ENCODE results near the gene MICU1.
"Not testable (repeated sequence)": the region's sequence is repeated elsewhere in the genome, so short reads cannot be mapped to it uniquely, and the experiment has no call there.

MICU1 gene

GRCh38 chr10:72503241-72503640 is 122.6 kb downstream of the MICU1 start:
- DNase-seq, result peak; percentile 74 to 80 (median 77)

GRCh38 chr10:72502581-72502980 is 123.3 kb downstream of the MICU1 start:
- peak; percentile 48 to 70 (median 57) for DNase-seq

GRCh38 chr10:72499701-72500100 is 126.2 kb downstream of the MICU1 start:
- DNase-seq, result peak in 1 of 3 donors; percentile 14

- DNase-seq, result peak; percentile 27 to 69 (median 59)
These were observed 134.9 kb downstream of the MICU1 start for GRCh38 chr10:72490951-72491350.

- no peak for DNase-seq
These were observed 138.4 kb downstream of the MICU1 start for GRCh38 chr10:72487521-72487920.

GRCh38 chr10:72487116-72487515 is 138.8 kb downstream of the MICU1 start:
- DNase-seq, result no peak

GRCh38 chr10:72485701-72486100 is 140.2 kb downstream of the MICU1 start:
- DNase-seq, result no peak

GRCh38 chr10:72484521-72484920 is 141.4 kb downstream of the MICU1 start:
- no peak for DNase-seq

- DNase-seq, result peak; percentile 53 to 63 (median 59)
These were observed 142.4 kb downstream of the MICU1 start for GRCh38 chr10:72483471-72483870.

GRCh38 chr10:72480861-72481260 is 145.0 kb downstream of the MICU1 start:
- DNase-seq, result no peak

- DNase-seq, result no peak
These were observed 148.4 kb downstream of the MICU1 start for GRCh38 chr10:72477463-72477862.

GRCh38 chr10:72472306-72472705 is 153.6 kb downstream of the MICU1 start:
- DNase-seq, result no peak

GRCh38 chr10:72470666-72471065 is 155.2 kb downstream of the MICU1 start:
- DNase-seq, result peak; percentile 48 to 68 (median 59)

- DNase-seq, result not testable (repeated sequence)
These were observed 158.8 kb downstream of the MICU1 start for GRCh38 chr10:72467064-72467463.

- no peak for DNase-seq
These were observed 159.9 kb downstream of the MICU1 start for GRCh38 chr10:72466018-72466417.

GRCh38 chr10:72464438-72464837 is 161.4 kb downstream of the MICU1 start:
- DNase-seq, result no peak

- DNase-seq, result no peak
These were observed 163.6 kb downstream of the MICU1 start for GRCh38 chr10:72462261-72462660.

GRCh38 chr10:72461085-72461484 is 164.8 kb downstream of the MICU1 start:
- no peak for DNase-seq

- no peak for DNase-seq
These were observed 165.5 kb downstream of the MICU1 start for GRCh38 chr10:72460284-72460876.

GRCh38 chr10:72459301-72459700 is 166.6 kb downstream of the MICU1 start:
- no peak for DNase-seq

GRCh38 chr10:72455889-72456595 is 169.8 kb downstream of the MICU1 start:
- peak; percentile 57 to 68 (median 62) for DNase-seq

- DNase-seq, result no peak
These were observed 175.9 kb downstream of the MICU1 start for GRCh38 chr10:72449941-72450441.

- no peak for DNase-seq
These were observed 180.0 kb downstream of the MICU1 start for GRCh38 chr10:72445851-72446250.

- DNase-seq, result not testable (repeated sequence)
These were observed 182.9 kb downstream of the MICU1 start for GRCh38 chr10:72442969-72443368.

All from suppressor macrophage treated with lipopolysaccharide for 1 hour (primary cell).